HEK293 (cell line): ENCODE measurements around the gene SLC12A2.

Experiments used
- BCL6B ChIP-seq: fragments of 450-650 bp; formaldehyde crosslinking; IDR thresholded peaks from 2 replicates; pipeline ENCODE4 v1.5.1; 2017; ENCODE audit warnings: missing biosample characterization, missing genetic modification characterization
- CTCF ChIP-seq: fragments of 450-650 bp; formaldehyde crosslinking; IDR thresholded peaks from 2 replicates; pipeline ENCODE4 v1.5.1; 2016; ENCODE audit warnings: missing biosample characterization, missing genetic modification characterization
- EGR2 ChIP-seq: fragments of 450-650 bp; formaldehyde crosslinking; IDR thresholded peaks from 2 replicates; pipeline ENCODE4 v1.5.1; 2016; ENCODE audit warnings: low read depth, missing biosample characterization, missing genetic modification characterization
- GLI4 ChIP-seq: fragments of 450-650 bp; formaldehyde crosslinking; IDR thresholded peaks from 2 replicates; pipeline ENCODE4 v1.5.1; 2016; ENCODE audit warnings: missing biosample characterization, missing genetic modification characterization
- HIC1 ChIP-seq: fragments of 450-650 bp; formaldehyde crosslinking; IDR thresholded peaks from 2 replicates; pipeline ENCODE4 v1.5.1; 2016; ENCODE audit warnings: missing biosample characterization, missing genetic modification characterization
- KLF1 ChIP-seq: fragments of 450-650 bp; formaldehyde crosslinking; IDR thresholded peaks from 2 replicates; pipeline ENCODE4 v1.5.1; 2016; ENCODE audit warnings: missing biosample characterization, missing genetic modification characterization
- KLF10 ChIP-seq: fragments of 450-650 bp; IDR thresholded peaks from 2 replicates; pipeline ENCODE4 v1.5.1; 2018; ENCODE audit warnings: missing biosample characterization, mild to moderate bottlenecking, missing genetic modification characterization
- PRDM6 ChIP-seq: fragments of 450-650 bp; formaldehyde crosslinking; IDR thresholded peaks from 2 replicates; pipeline ENCODE4 v1.5.1; 2017; ENCODE audit warnings: missing biosample characterization, missing genetic modification characterization
- SP3 ChIP-seq: fragments of 450-650 bp; formaldehyde crosslinking; IDR thresholded peaks from 2 replicates; pipeline ENCODE4 v1.5.1; 2016; ENCODE audit warnings: missing biosample characterization, missing genetic modification characterization
- ZBTB11 ChIP-seq: fragments of 450-650 bp; formaldehyde crosslinking; conservative IDR thresholded peaks from 2 replicates; pipeline ENCODE4 v1.5.1; 2016; ENCODE audit warnings: low read depth, missing biosample characterization, missing genetic modification characterization
- ZFP3 ChIP-seq: fragments of 450-650 bp; formaldehyde crosslinking; IDR thresholded peaks from 2 replicates; pipeline ENCODE4 v1.5.1; 2016; ENCODE audit warnings: low read depth, missing biosample characterization, missing genetic modification characterization
- ZNF112 ChIP-seq: fragments of 450-650 bp; formaldehyde crosslinking; IDR thresholded peaks from 2 replicates; pipeline ENCODE4 v1.5.0; 2017; ENCODE audit warnings: missing biosample characterization, missing genetic modification characterization
- ZNF175 ChIP-seq: fragments of 450-650 bp; formaldehyde crosslinking; IDR thresholded peaks from 2 replicates; pipeline ENCODE4 v1.5.1; 2016; ENCODE audit warnings: missing biosample characterization, missing genetic modification characterization
- ZNF202 ChIP-seq: fragments of 450-650 bp; formaldehyde crosslinking; IDR thresholded peaks from 2 replicates; pipeline ENCODE4 v1.5.1; 2016; ENCODE audit warnings: missing biosample characterization, missing genetic modification characterization, borderline replicate concordance
- ZNF335 ChIP-seq: fragments of 450-650 bp; formaldehyde crosslinking; conservative IDR thresholded peaks from 2 replicates; pipeline ENCODE4 v1.5.1; 2016; ENCODE audit warnings: missing biosample characterization, missing genetic modification characterization
- ZNF350 ChIP-seq: fragments of 450-650 bp; formaldehyde crosslinking; IDR thresholded peaks from 2 replicates; pipeline ENCODE4 v1.5.0; 2017; ENCODE audit warnings: missing biosample characterization, mild to moderate bottlenecking, missing genetic modification characterization
- ZNF362 ChIP-seq: fragments of 450-650 bp; formaldehyde crosslinking; IDR thresholded peaks from 2 replicates; pipeline ENCODE4 v1.5.1; 2016; ENCODE audit warnings: missing biosample characterization, missing genetic modification characterization
- ZNF391 ChIP-seq: fragments of 450-650 bp; formaldehyde crosslinking; IDR thresholded peaks from 2 replicates; pipeline ENCODE4 v1.5.1; 2016; ENCODE audit warnings: low read depth, missing biosample characterization, missing genetic modification characterization, borderline replicate concordance
- ZNF404 ChIP-seq: fragments of 450-650 bp; formaldehyde crosslinking; IDR thresholded peaks from 2 replicates; pipeline ENCODE4 v1.5.1; 2017; ENCODE audit warnings: missing biosample characterization, missing genetic modification characterization
- ZNF555 ChIP-seq: fragments of 450-650 bp; formaldehyde crosslinking; conservative IDR thresholded peaks from 2 replicates; pipeline ENCODE4 v1.5.1; 2017; ENCODE audit warnings: missing biosample characterization, mild to moderate bottlenecking, missing genetic modification characterization, inconsistent platforms
- ZNF596 ChIP-seq: fragments of 450-650 bp; IDR thresholded peaks from 2 replicates; pipeline ENCODE4 v1.5.0; 2018; ENCODE audit warnings: missing biosample characterization, mild to moderate bottlenecking, missing genetic modification characterization, moderate library complexity
- ZNF76 ChIP-seq: fragments of 450-650 bp; formaldehyde crosslinking; IDR thresholded peaks from 2 replicates; pipeline ENCODE4; 2016; ENCODE audit warnings: low read depth, missing biosample characterization, missing genetic modification characterization, borderline replicate concordance
- ZNF837 ChIP-seq: fragments of 450-650 bp; formaldehyde crosslinking; IDR thresholded peaks from 2 replicates; pipeline ENCODE4 v1.5.1; 2016; ENCODE audit warnings: missing biosample characterization, missing genetic modification characterization
- ZSCAN23 ChIP-seq: fragments of 450-650 bp; formaldehyde crosslinking; IDR thresholded peaks from 2 replicates; pipeline ENCODE4 v1.5.1; 2016; ENCODE audit warnings: missing biosample characterization, missing genetic modification characterization
- ZSCAN5A ChIP-seq: fragments of 450-650 bp; formaldehyde crosslinking; IDR thresholded peaks from 2 replicates; pipeline ENCODE4 v1.5.1; 2016; ENCODE audit warnings: missing biosample characterization, missing genetic modification characterization

Gene SLC12A2

GRCh38 chr5:128084228-128085167, 932 bp downstream of the SLC12A2 start (continued):
- TF ChIP-seq SP3 (tag by site-specific recombination): no peak
- no peak; the same call in 1 of the 2 replicates for TF ChIP-seq ZBTB11 (tag by site-specific recombination)
- no peak for TF ChIP-seq ZFP3 (tag by site-specific recombination)
- no peak for TF ChIP-seq ZNF362
- 0 out of 2 replicates have a peak, but pooled peaks have one; percentile 52 for TF ChIP-seq GLI4 (tag by site-specific recombination)
- no peak for TF ChIP-seq ZNF202 (tag by site-specific recombination)
- TF ChIP-seq ZNF391 (tag by site-specific recombination): no peak
- no peak for TF ChIP-seq ZNF112 (tag by site-specific recombination)
- TF ChIP-seq KLF10 (tag by site-specific recombination): no peak
- no peak for TF ChIP-seq ZNF175 (tag by site-specific recombination)
- peak; percentile 43; the same call in 1 of the 2 replicates for TF ChIP-seq ZSCAN5A (tag by site-specific recombination)
- no peak for TF ChIP-seq ZNF596 (tag by site-specific recombination)
- TF ChIP-seq ZNF555 (tag by site-specific recombination): no peak
- TF ChIP-seq BCL6B (tag by site-specific recombination): no peak
- no peak for TF ChIP-seq ZNF837 (tag by site-specific recombination)
- peak; percentile 54 for TF ChIP-seq ZNF76 (tag by site-specific recombination)
- TF ChIP-seq CTCF (tag by site-specific recombination): no peak; the same call in 1 of the 2 replicates
- peak; percentile 66 for TF ChIP-seq ZNF335 (tag by site-specific recombination)
- peak; percentile 40; the same call in 1 of the 2 replicates for TF ChIP-seq EGR2 (tag by site-specific recombination)
- TF ChIP-seq ZNF350 (tag by site-specific recombination): no peak
- TF ChIP-seq ZSCAN23: no peak
- no peak for TF ChIP-seq PRDM6 (tag by site-specific recombination)
- TF ChIP-seq ZNF404: no peak
- TF ChIP-seq KLF1 (tag by site-specific recombination): no peak
- peak; percentile 60 for TF ChIP-seq HIC1 (tag by site-specific recombination)
